ENCODE results near the gene CAB39L.

- TF ChIP-seq CTCF (conservative IDR thresholded peaks at IDR 0.05; ENCODE audit: low read length), result no peak
- TF ChIP-seq EZH2phosphoT487 (IDR thresholded peaks at IDR 0.05; ENCODE audit: borderline replicate concordance, low read depth, low read length), result no peak
Measured at GRCh38 chr13:49278211-49278610, 165.7 kb downstream of the CAB39L start.
